GM23248 (cell line): ENCODE data around the gene KIF1A.

Source experiments
- EZH2 ChIP-seq: fragments of 200-600 bp; sonication (generic); IDR thresholded peaks from 2 replicates; pipeline ENCODE4 v1.6.1; 2018; ENCODE audit warnings: antibody characterized with exemption, mild to moderate bottlenecking; ENCODE audit not compliant: insufficient read depth, poor library complexity, severe bottlenecking
- EZH2phosphoT487 ChIP-seq: fragments of 200-600 bp; sonication (generic); IDR thresholded peaks from 2 replicates; pipeline ENCODE4 v1.6.1; 2018; ENCODE audit warnings: antibody characterized with exemption, moderate library complexity, mild to moderate bottlenecking, low read depth; ENCODE audit not compliant: insufficient read depth

DNA sequence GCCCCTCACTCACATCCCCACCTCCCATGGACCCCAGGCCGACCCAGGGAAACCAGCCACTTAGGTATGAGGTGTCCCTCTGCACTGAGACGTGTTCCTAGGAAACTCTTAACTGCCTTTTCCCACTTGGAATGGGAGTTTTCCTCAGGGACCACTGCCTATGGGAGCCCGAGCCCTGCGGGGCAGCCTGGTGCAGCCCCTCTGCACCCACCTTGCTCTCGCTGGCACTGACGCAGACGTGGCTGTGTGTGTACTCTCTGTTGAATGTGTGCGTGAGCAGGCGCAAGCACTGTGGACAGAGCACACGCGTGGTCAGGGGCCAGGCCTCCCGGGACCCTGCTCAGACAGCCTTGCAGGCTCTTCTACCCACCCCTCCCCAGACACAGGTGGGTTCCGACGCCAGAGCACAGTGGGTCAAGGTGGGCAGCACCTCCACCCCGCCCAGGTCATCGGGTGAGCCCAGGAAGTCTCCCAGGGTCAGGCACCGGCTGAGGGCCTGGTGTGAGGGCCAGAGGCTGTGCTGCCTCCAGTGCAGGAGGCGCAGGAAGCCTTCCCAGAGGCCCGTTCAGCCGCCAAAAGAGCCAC, 98.3 kb downstream of the KIF1A start:
- TF ChIP-seq EZH2phosphoT487 (no peak), EZH2 (no peak)
